Parathyroid adenoma (tissue), 2 donors: ENCODE results near the gene BOD1L1.

Experiments
- H2AFZ ChIP-seq: fragments of 300-600 bp; sonication (generic); one replicate; pipeline ENCODE4 v1.7.0; 2017; ENCODE audit warnings: antibody characterized with exemption, mild to moderate bottlenecking
- H3K27ac ChIP-seq: fragments of 300-600 bp; sonication (generic); one replicate; pipeline ENCODE4 v1.7.0; 2017
- H3K27me3 ChIP-seq: fragments of 300-600 bp; sonication (generic); one replicate; pipeline ENCODE4 v1.7.0; 2017; ENCODE audit warnings: low read length; ENCODE audit not compliant: control insufficient read depth, insufficient read depth
- H3K36me3 ChIP-seq: fragments of 300-600 bp; sonication (generic); one replicate; pipeline ENCODE4 v1.7.0; 2017; ENCODE audit warnings: low read length; ENCODE audit not compliant: control insufficient read depth, insufficient read depth
- H3K4me1 ChIP-seq: fragments of 300-600 bp; sonication (generic); one replicate; pipeline ENCODE4 v1.7.0; 2017; ENCODE audit warnings: control low read depth
- H3K4me2 ChIP-seq: fragments of 300-600 bp; sonication (generic); one replicate; pipeline ENCODE4 v1.7.0; 2017; ENCODE audit warnings: low read length
- H3K4me3 ChIP-seq: fragments of 300-600 bp; sonication (generic); one replicate; pipeline ENCODE4 v1.7.0; 2017; ENCODE audit warnings: low read depth, low read length
- H3K79me2 ChIP-seq: fragments of 300-600 bp; sonication (generic); one replicate; pipeline ENCODE4 v1.7.0; 2017; ENCODE audit warnings: control low read depth
- H3K9ac ChIP-seq: fragments of 300-600 bp; sonication (generic); one replicate; pipeline ENCODE4 v1.7.0; 2017; ENCODE audit warnings: mild to moderate bottlenecking
- H3K9me3 ChIP-seq: fragments of 300-600 bp; sonication (generic); one replicate; pipeline ENCODE4 v1.7.0; 2017; ENCODE audit warnings: low read length; ENCODE audit not compliant: control insufficient read depth
- CTCF ChIP-seq: fragments of 300-600 bp; sonication (generic); IDR thresholded peaks from one replicate; pipeline ENCODE4 v1.7.0; 2017; ENCODE audit warnings: antibody characterized with exemption, mild to moderate bottlenecking
- donor health status: primary hyperparathyroidism.

The BOD1L1 gene

GRCh38 chr4:13545394-13545808 lies 82.1 kb downstream of the BOD1L1 start:
- H3K36me3 ChIP-seq, result no peaks in the 10 kb centered on the region
- H3K27ac ChIP-seq, result no peak overlapping the region
- peaks cover 13% of the 10 kb centered on the region for H3K27me3 ChIP-seq
- H2AFZ ChIP-seq, result no peak overlapping the region
- no peaks in the 10 kb centered on the region for H3K9me3 ChIP-seq
- H3K9ac ChIP-seq, result no peak overlapping the region
- peak overlapping the region; percentile 86 for H3K4me2 ChIP-seq
- H3K79me2 ChIP-seq, result no peaks in the 10 kb centered on the region
- no peak for TF ChIP-seq CTCF
- no peaks in the 10 kb centered on the region for H3K4me1 ChIP-seq
- H3K4me3 ChIP-seq, result peak overlapping the region; percentile 76

DNA sequence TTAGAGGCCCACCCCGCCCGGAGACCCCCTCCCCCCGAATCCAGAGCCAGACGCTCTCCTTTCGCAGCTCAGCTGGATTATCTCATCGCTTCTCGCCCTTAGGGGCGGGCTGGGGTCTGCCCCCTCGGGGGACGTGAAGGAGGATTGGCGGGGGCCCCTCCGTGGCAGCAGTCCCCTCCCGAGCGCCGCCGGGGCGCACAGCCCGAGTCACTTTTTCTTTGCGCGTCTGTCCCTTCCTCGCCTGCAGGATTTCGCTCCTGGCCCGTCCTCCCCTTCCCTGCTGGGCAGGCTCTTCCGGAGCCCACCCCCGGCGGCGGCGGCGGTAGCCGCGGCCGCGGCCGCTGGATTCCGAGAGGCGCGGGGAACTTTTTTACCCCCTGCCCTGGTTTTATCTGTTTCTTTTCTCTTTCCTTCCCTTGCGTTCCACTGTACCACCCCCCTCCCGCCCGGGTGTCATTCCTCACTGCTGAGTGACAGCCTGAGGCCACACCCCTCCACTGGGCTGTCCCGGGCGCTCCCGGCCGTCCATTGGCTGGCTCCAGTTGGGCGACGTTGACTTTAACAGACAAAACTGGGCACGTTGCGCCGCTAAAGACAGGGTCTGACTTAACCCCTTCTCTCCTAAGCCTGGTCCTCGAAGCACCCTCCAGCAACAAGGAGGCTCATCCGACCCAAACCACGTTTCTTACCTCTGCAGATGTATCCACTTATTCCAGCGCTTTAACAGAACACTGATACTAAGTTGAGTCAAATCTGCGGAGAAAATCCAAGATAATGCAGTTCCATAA lies 82.7 kb downstream of the BOD1L1 start:
- H3K9me3 ChIP-seq, result no peaks in the 10 kb centered on the region
- no peak overlapping the region for H3K9ac ChIP-seq
- H3K27me3 ChIP-seq, result peaks cover 13% of the 10 kb centered on the region
- H3K4me3 ChIP-seq, result peak overlapping the region; percentile 76
- H2AFZ ChIP-seq, result peak overlapping the region; percentile 82
- H3K36me3 ChIP-seq, result no peaks in the 10 kb centered on the region
- no peak for TF ChIP-seq CTCF
- H3K4me1 ChIP-seq, result no peaks in the 10 kb centered on the region
- H3K4me2 ChIP-seq, result peak overlapping the region; percentile 86
- H3K27ac ChIP-seq, result no peak overlapping the region
- no peaks in the 10 kb centered on the region for H3K79me2 ChIP-seq

GRCh38 chr4:13543839-13544605 lies 83.5 kb downstream of the BOD1L1 start, which contains the start of gene NKX3-2:
Gene NKX3-2, minus strand, starts transcription at chr4:13544508. Its CDS starts 94 bp downstream, at chr4:13544414.
- Histone ChIP-seq H3K27ac (no peak within 1 kb of the TSS), H3K27me3 (peaks cover 13% of the 10 kb centered on the region)

GRCh38 chr4:13543032-13543838 lies 84.3 kb downstream of the BOD1L1 start:
- peak overlapping the region; percentile 45 for H3K4me3 ChIP-seq
- H3K9me3 ChIP-seq, result no peaks in the 10 kb centered on the region
- no peak overlapping the region for H2AFZ ChIP-seq
- H3K36me3 ChIP-seq, result no peaks in the 10 kb centered on the region
- no peaks in the 10 kb centered on the region for H3K4me1 ChIP-seq
- no peaks in the 10 kb centered on the region for H3K79me2 ChIP-seq
- peaks cover 13% of the 10 kb centered on the region for H3K27me3 ChIP-seq
- H3K4me2 ChIP-seq, result peak overlapping the region; percentile 86
- no peak overlapping the region for H3K27ac ChIP-seq
- no peak overlapping the region for H3K9ac ChIP-seq
- TF ChIP-seq CTCF, result no peak

More at GRCh38 chr4:13543839-13544605, 83.5 kb downstream of the BOD1L1 start, which contains the start of gene NKX3-2:
- H3K4me3 ChIP-seq, result peak within 1 kb of the TSS; percentile 76
- H3K4me1 ChIP-seq, result no peaks in the 10 kb centered on the region
- H3K79me2 ChIP-seq, result no peaks in the 10 kb centered on the region
- no peak for TF ChIP-seq CTCF
- H3K9me3 ChIP-seq, result no peaks in the 10 kb centered on the region
- H3K9ac ChIP-seq, result no peak within 1 kb of the TSS
- H2AFZ ChIP-seq, result peak within 1 kb of the TSS; percentile 82
- H3K36me3 ChIP-seq, result no peaks in the 10 kb centered on the region
- peak within 1 kb of the TSS; percentile 86 for H3K4me2 ChIP-seq
